ENCODE results near the gene NUP160.
"Not testable (repeated sequence)": the region's sequence is repeated elsewhere in the genome, so short reads cannot be mapped to it uniquely, and the experiment has no call there.

Gene NUP160

GRCh38 chr11:47861728-47862127, 13.6 kb upstream of the NUP160 start:
- no peak for DNase-seq (ENCODE audit: low read depth)

- no peak for DNase-seq (ENCODE audit: low read depth)
Measured at GRCh38 chr11:47860536-47860935, 12.4 kb upstream of the NUP160 start.

- no peak for DNase-seq (ENCODE audit: low read depth)
Measured at GRCh38 chr11:47857892-47858543, 9.9 kb upstream of the NUP160 start.

GRCh38 chr11:47857485-47857884, 9.3 kb upstream of the NUP160 start:
- DNase-seq (ENCODE audit: low read depth), result no peak

DNA sequence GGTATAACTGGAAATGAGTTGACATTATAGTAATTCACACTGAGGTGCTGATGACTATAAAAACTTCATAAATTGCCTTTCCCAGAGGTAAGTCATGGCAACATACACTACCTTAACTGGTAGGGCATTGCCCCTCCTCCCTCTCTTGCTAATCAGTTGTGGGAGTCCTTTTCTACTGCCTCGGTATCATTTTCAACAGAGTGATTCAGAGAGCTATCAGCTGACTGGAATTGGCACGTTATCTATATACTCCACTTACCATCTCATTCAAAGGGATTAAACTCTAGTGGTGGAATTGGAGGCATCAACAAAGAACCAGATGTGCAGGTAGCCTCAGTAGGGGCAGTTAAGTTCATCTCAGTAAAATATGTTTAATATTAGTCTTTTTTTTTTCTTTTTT, 8.0 kb upstream of the NUP160 start:
- no peak for DNase-seq (ENCODE audit: low read depth)

DNA sequence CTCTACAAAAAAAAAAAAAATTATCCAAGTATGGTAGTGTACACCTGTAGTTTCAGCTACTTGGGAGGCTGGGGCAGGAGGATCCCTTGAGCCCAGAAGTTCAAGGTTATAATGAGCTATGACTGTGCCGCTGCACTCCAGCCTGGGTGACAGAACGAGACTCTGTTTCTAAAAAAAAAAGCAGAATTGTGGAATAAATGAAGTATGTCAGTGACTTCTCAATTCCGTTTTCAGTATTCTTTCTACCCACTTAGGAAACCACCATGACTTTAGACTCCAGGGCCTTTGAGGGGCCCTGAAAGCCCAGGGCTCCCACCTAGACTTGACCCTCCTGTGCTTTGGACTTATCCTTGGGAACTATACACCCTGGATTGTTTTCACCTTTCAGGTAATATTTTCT, 6.5 kb upstream of the NUP160 start:
- no peak for DNase-seq (ENCODE audit: low read depth)

DNA sequence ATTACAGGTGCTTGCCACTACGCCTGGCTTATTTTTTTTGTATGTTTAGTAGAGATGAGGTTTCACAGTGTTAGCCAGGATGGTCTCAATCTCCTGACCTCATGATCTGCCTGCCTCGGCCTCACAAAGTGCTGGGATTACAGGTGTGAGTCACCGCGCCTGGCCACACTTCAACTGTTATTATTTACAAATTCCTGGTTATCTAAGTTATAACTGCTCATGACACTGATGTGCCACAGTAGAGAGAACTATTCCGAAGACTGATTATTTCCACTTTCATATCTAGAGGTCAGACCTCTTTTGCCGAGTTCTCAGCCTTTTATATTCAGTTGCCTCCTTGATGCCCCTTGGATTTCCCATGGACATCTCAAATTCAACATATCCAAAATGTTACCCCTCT, 3.9 kb upstream of the NUP160 start:
- DNase-seq (ENCODE audit: low read depth), result no peak

DNA sequence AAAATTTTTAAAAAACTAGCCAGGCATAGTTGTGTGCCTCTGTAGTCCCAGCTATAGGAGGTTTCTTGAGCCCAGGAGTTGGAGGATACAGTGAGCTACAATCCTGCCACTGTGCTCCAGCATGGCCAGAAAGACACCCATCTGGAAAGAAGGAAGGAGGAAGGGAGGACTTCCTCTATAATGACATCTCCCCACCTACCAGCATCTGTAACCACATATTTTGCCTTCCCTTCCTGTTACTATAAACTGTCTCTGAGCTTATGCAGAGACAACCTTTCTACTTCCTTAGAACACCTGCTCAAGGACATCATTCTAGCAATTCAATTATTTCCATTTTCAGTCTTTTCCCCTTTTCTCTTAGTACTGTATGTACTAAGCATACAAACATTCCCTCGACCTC, 2.2 kb upstream of the NUP160 start:
- DNase-seq (ENCODE audit: low read depth), result no peak

DNA sequence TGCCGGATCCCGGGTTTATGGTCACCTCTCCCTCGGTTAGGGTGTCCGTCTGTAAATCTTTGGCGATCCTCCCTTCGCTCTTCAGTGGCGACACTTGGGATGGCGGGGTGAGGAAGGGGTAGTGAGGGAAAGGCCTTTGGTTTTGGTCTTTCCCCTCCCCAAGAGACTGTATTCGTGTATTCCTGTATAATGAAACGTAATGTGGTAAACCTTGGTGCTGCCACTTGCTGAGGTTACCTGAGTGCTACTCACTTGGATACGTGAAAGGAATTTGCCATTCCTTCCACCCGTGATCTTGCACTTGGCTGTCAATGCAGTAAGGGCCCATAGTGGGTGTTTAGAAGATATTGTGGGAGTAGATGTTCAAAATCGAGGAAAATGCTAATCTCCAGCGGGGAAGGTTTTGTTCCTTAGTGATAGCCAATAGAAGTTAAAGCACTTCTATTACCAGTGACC, 578 bp upstream of the NUP160 start:
- DNase-seq (ENCODE audit: low read depth), result no peak

DNA sequence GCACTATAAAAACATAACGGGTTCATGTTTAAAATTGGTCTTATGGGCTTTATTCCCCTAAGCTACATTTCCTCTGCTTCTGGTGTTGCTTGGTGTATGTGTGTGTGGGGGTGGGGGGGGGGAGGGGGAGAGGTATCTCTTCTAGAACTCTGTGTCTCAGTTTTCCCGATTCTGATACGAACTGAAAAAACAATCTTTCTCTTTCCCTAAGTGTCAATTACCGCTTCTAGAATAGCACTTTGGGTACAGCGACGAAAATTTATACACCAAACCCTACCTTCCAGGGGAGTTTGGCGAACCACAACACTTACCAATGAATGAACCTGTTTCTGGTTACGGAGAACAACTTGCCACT, 636 bp downstream of the NUP160 start:
- no peak for DNase-seq (ENCODE audit: low read depth)

DNA sequence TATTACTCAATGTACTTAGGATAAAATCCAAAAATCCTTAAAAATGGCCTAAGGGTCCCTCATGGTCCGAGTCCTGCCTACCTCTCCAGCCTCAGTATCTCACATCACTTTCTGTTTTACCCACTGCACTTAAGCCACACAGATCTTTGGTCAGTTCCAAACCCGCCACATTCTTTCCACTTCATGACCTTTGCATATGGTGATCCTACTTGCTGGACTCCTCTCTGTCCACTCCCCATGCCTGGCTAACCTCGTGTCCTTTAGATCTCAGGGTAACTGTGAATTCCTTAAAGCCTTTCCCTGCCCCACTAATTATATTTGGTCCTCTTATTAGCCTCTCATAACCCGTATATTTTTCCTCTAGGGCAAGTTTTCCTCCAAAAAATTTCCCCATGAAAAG, 1.2 kb downstream of the NUP160 start:
- DNase-seq (ENCODE audit: low read depth), result no peak

DNA sequence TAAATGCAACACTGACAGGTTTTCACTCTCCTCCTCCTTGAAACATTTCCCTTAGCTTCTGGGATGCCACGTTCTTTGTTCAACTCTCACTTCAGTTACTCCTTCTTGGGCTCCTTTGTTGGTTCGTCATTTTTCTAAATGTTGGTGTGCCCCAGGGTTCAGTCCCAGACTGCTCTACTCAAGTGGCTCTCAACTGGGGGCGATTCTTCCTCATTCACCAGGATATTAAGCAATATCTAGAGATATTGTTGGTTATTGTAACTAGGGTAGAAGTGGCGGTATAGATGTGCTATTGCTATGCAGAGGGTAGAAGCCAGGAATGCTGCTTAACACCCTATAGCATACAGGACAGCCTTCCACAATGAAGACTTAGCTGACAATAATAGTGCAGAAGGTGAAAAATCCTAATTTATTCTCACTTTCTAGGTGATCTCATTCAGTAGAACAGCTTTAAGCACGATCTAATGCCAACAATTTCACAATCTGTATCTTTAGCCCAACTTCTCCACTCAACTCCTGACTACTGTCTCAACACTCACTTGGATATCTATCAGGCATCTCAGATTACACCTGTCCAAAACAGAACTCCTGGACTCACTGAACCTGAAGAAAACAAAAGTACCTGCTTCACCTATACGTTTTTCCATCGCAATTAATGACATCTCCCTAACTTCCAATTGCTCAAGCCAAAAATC, 4.6 kb downstream of the NUP160 start:
- no peak for DNase-seq (ENCODE audit: low read depth)

- DNase-seq (ENCODE audit: low read depth), result no peak
Measured at GRCh38 chr11:47842749-47843148, 5.4 kb downstream of the NUP160 start.

DNA sequence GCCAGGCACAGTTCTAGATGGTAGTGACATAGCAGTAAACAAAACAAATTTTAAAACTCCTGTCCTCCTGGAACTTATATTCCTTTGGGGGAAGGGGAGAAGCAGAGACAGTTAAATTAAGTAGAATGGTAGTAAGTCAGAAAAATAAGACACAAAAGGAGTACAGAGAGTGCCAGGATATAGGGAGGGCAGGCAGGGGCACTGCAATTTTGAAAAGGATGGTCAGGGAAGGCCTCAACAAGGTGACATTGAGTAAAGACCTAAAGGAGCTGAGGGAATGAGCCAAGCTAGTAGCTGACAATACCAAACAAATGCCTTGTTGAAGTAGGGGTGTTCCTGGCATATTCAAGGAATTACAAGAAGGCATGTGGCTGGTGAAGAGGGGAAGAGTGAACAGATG, 10.2 kb downstream of the NUP160 start:
- DNase-seq (ENCODE audit: low read depth), result no peak

DNA sequence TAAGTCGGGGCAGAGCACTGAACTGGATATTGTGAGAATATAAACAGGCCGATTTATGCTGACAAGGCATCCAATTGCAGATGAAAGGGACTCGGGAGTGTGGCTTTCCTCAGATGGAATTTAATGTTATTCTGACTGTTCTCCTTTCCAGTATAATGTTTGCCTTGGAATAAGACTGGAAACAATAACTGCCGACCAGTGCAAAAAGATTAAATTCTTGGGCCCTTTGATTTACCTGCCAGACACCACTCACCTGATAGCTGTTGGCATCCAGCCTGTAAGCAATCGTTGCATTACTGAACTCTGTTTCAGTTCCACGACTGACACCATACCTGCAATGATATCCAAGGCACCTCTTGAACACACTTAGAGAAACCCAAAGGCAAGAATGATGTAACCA, 10.9 kb downstream of the NUP160 start:
- no peak for DNase-seq (ENCODE audit: low read depth)

DNA sequence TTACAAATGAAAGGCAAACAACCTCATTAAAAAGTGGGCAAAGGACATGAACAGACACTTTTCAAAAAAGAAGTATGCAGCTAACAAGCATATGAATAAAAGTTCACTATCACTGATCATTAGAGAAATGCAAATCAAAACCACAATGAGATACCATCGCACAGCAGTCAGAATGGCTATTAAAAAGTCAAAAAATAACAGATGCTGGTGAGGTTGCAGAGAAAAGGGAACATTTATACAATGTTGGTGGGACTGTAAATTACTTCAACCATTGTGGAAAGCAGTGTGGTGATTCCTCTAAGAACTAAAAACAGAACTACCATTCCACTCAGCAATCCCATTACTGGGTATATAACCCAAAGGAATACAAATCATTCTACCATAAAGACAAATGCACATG, 18.1 kb downstream of the NUP160 start:
- not testable (repeated sequence) for DNase-seq (ENCODE audit: low read depth)

DNA sequence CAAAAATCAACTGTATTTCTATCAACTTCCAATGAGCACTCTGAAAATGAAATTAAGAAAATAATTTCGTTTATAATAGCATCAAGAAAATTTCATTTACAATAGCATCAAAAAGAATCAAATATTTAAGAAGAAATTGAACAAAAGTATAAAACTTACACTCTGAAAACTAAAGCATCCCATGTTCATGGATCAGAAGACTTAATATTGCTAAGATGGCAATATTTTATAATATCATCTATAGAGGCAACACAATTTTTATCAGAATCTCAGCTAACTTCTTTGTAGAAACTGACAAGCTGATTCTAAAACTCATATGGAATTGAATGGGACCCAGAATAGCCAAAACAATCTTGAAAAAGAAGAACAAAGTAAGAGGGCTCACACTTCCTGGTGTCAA, 19.9 kb downstream of the NUP160 start:
- DNase-seq (ENCODE audit: low read depth), result no peak

- not testable (repeated sequence) for DNase-seq (ENCODE audit: low read depth)
Measured at GRCh38 chr11:47822664-47823063, 25.5 kb downstream of the NUP160 start.

DNA sequence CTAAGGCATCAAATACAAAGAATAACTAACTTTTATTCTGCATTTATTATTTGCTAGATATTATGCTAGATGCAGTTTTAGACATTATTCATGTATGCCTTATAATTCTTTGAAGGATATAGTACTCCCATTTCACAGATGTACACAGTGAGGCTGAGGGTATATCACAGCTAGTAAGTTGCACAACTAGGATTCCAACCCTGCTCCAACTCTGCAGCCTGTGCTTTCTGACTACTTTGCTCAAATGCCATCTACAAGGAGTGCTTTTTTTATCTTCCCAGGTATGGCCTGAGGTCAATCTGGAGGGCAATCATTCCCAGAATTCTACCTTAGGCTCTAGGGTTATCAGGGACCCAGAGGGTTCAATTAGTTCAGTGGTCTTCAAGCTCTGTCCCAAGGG, 28.4 kb downstream of the NUP160 start:
- no peak for DNase-seq (ENCODE audit: low read depth)

- no peak for DNase-seq (ENCODE audit: low read depth)
Measured at GRCh38 chr11:47800759-47801158, 47.4 kb downstream of the NUP160 start.

- DNase-seq (ENCODE audit: low read depth), result no peak
Measured at GRCh38 chr11:47797633-47798032, 50.5 kb downstream of the NUP160 start.

DNA sequence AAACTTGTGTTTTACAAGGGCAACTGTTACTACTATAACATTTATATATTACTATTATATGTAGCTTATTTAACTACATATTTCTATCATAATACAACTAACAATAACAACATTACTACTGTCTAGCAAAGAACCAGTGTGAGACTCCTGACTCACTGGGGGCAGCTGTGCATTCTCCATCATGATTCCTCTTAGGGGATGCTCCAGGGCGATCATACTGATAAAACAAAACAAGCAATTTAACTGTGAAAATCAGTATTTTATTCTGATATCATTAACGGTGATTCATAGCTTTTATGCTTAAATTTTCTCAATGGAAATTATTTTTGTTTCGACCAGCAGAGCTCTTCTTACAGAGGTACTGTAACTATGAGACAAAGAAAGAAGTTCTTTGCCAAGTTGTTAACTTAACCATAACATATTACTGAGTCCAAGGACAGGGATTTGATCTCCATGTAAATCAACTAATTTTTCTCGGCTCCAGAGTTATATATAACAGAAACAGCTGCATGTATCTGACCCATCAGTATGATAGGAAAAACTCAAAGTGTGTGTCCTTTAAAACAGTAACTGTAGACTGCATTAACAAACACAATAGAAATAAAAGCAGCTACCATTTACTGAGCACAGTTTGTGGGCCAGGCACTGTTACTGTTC, 56.2 kb downstream of the NUP160 start:
- no peak for DNase-seq (ENCODE audit: low read depth)

GRCh38 chr11:47790017-47790416, 58.1 kb downstream of the NUP160 start:
- not testable (repeated sequence) for DNase-seq (ENCODE audit: low read depth)

GRCh38 chr11:47788181-47788580, 60.0 kb downstream of the NUP160 start:
- no peak for DNase-seq (ENCODE audit: low read depth)

All from activated T-helper 1 cell treated with Interleukin-2 at 50 U/mL for 16 hours (primary cell).